ENCODE measurements around the gene FAM53C. TPM values are rescaled to one million over a fixed set of nuclear protein-coding genes. Genes with fewer than 3 reads are reported as not detected.

The FAM53C gene
- total RNA-seq, 1 donor from 2014 or later: 69.9 TPM

GRCh38 chr5:138372225-138372624 is 34.2 kb downstream of the FAM53C start:
- Mint-ChIP-seq H3K4me3 (ENCODE audit: unreplicated experiment) (no peak overlapping the region), H3K9me3 (ENCODE audit: unreplicated experiment) (no peaks in the 10 kb centered on the region), H3K27ac (ENCODE audit: unreplicated experiment) (no peak overlapping the region), H3K27me3 (ENCODE audit: unreplicated experiment) (no peaks in the 10 kb centered on the region), H3K4me1 (ENCODE audit: low read depth, unreplicated experiment) (no peaks in the 10 kb centered on the region), H3K36me3 (ENCODE audit: unreplicated experiment) (no peaks in the 10 kb centered on the region)
- no peak for TF ChIP-seq CTCF (IDR thresholded peaks at IDR 0.05; ENCODE audit: partially characterized antibody, unreplicated experiment)
- no peak for DNase-seq

DNA sequence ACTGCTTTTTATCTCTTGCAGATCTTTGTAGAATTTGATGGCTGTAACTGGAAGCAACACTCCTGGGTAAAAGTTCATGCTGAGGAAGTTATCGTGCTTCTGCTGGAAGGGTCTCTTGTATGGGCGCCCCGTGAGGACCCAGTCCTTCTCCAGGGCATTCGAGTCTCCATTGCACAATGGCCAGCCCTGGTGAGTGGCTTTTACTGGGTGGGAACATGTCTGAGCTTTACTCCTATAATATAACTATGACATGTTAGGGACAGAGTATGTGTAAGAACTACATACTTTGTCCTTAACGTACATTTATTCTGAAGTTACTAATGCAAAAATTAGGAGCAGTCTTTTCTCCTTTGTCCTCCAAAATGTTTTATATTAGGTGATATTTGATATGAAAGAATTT is 34.6 kb downstream of the FAM53C start:
- Mint-ChIP-seq H3K4me3 (ENCODE audit: unreplicated experiment) (no peak overlapping the region), H3K4me1 (ENCODE audit: low read depth, unreplicated experiment) (no peaks in the 10 kb centered on the region), H3K36me3 (ENCODE audit: unreplicated experiment) (no peaks in the 10 kb centered on the region), H3K27me3 (ENCODE audit: unreplicated experiment) (no peaks in the 10 kb centered on the region), H3K9me3 (ENCODE audit: unreplicated experiment) (no peaks in the 10 kb centered on the region), H3K27ac (ENCODE audit: unreplicated experiment) (no peak overlapping the region)
- no peak for DNase-seq
- no peak for TF ChIP-seq CTCF (IDR thresholded peaks at IDR 0.05; ENCODE audit: partially characterized antibody, unreplicated experiment)

GRCh38 chr5:138382347-138382746 is 44.3 kb downstream of the FAM53C start:
- Mint-ChIP-seq H3K36me3 (ENCODE audit: unreplicated experiment) (no peaks in the 10 kb centered on the region), H3K27me3 (ENCODE audit: unreplicated experiment) (no peaks in the 10 kb centered on the region), H3K4me3 (ENCODE audit: unreplicated experiment) (no peak overlapping the region), H3K4me1 (ENCODE audit: low read depth, unreplicated experiment) (no peaks in the 10 kb centered on the region), H3K9me3 (ENCODE audit: unreplicated experiment) (no peaks in the 10 kb centered on the region), H3K27ac (ENCODE audit: unreplicated experiment) (no peak overlapping the region)
- no peak for DNase-seq
- no peak for TF ChIP-seq CTCF (IDR thresholded peaks at IDR 0.05; ENCODE audit: partially characterized antibody, unreplicated experiment)

GRCh38 chr5:138385660-138386059 is 47.6 kb downstream of the FAM53C start:
- Mint-ChIP-seq H3K27ac (ENCODE audit: unreplicated experiment) (no peak overlapping the region), H3K36me3 (ENCODE audit: unreplicated experiment) (no peaks in the 10 kb centered on the region), H3K27me3 (ENCODE audit: unreplicated experiment) (no peaks in the 10 kb centered on the region), H3K9me3 (ENCODE audit: unreplicated experiment) (no peaks in the 10 kb centered on the region), H3K4me3 (ENCODE audit: unreplicated experiment) (no peak overlapping the region), H3K4me1 (ENCODE audit: low read depth, unreplicated experiment) (no peaks in the 10 kb centered on the region)
- no peak for TF ChIP-seq CTCF (IDR thresholded peaks at IDR 0.05; ENCODE audit: partially characterized antibody, unreplicated experiment)
- no peak for DNase-seq

- Mint-ChIP-seq H3K27ac (ENCODE audit: unreplicated experiment) (no peak overlapping the region), H3K4me3 (ENCODE audit: unreplicated experiment) (no peak overlapping the region), H3K9me3 (ENCODE audit: unreplicated experiment) (no peaks in the 10 kb centered on the region), H3K4me1 (ENCODE audit: low read depth, unreplicated experiment) (no peaks in the 10 kb centered on the region), H3K36me3 (ENCODE audit: unreplicated experiment) (no peaks in the 10 kb centered on the region), H3K27me3 (ENCODE audit: unreplicated experiment) (no peaks in the 10 kb centered on the region)
- no peak for DNase-seq
- no peak for TF ChIP-seq CTCF (IDR thresholded peaks at IDR 0.05; ENCODE audit: partially characterized antibody, unreplicated experiment)
Measured at GRCh38 chr5:138386290-138386689, 48.2 kb downstream of the FAM53C start.

Data from glutamatergic neuron (in vitro differentiated cells).